ENCODE measurements around the gene DYSF. TPM values are rescaled to one million over a fixed set of nuclear protein-coding genes. Genes with fewer than 3 reads are reported as not detected.

DYSF gene
- total RNA-seq, 1 donor from 2014 or later: 0.12 TPM

GRCh38 chr2:71599646-71600236 lies 146.4 kb downstream of the DYSF start:
- intact Hi-C loops (cut with micrococcal nuclease): no loop called here

- intact Hi-C loops (cut with micrococcal nuclease): no loop called here
Observed at GRCh38 chr2:71600555-71600954, 147.2 kb downstream of the DYSF start.

- intact Hi-C loops (cut with micrococcal nuclease): no loop called here
Observed at GRCh38 chr2:71601136-71602114, 148.1 kb downstream of the DYSF start.

- intact Hi-C loops (cut with micrococcal nuclease): no loop called here
Observed at GRCh38 chr2:71602115-71602495, 148.7 kb downstream of the DYSF start.

- intact Hi-C loops (cut with micrococcal nuclease): no loop called here
Observed at GRCh38 chr2:71602581-71602980, 149.2 kb downstream of the DYSF start.

- intact Hi-C loops (cut with micrococcal nuclease): no loop called here
Observed at GRCh38 chr2:71603311-71603811, 150.0 kb downstream of the DYSF start.

- intact Hi-C loops (cut with micrococcal nuclease): no loop called here
Observed at GRCh38 chr2:71603851-71604725, 150.7 kb downstream of the DYSF start.

GRCh38 chr2:71604726-71605120 lies 151.4 kb downstream of the DYSF start:
- intact Hi-C loops (cut with micrococcal nuclease): no loop called here

GRCh38 chr2:71605173-71605641 lies 151.8 kb downstream of the DYSF start:
- intact Hi-C loops (cut with micrococcal nuclease): no loop called here

- intact Hi-C loops (cut with micrococcal nuclease): no loop called here
Observed at GRCh38 chr2:71605781-71606241, 152.4 kb downstream of the DYSF start.

- intact Hi-C loops (cut with micrococcal nuclease): no loop called here
Observed at GRCh38 chr2:71606244-71606643, 152.9 kb downstream of the DYSF start.

- intact Hi-C loops (cut with micrococcal nuclease): no loop called here
Observed at GRCh38 chr2:71607151-71607889, 154.0 kb downstream of the DYSF start.

- intact Hi-C loops (cut with micrococcal nuclease): no loop called here
Observed at GRCh38 chr2:71608034-71608433, 154.7 kb downstream of the DYSF start.

GRCh38 chr2:71608441-71608840 lies 155.1 kb downstream of the DYSF start:
- intact Hi-C loops (cut with micrococcal nuclease): no loop called here

GRCh38 chr2:71609029-71609428 lies 155.7 kb downstream of the DYSF start:
- intact Hi-C loops (cut with micrococcal nuclease): no loop called here

- intact Hi-C loops (cut with micrococcal nuclease): no loop called here
Observed at GRCh38 chr2:71609441-71609840, 156.1 kb downstream of the DYSF start.

GRCh38 chr2:71609958-71610357 lies 156.6 kb downstream of the DYSF start:
- intact Hi-C loops (cut with micrococcal nuclease): loop anchor here (1.0 to 2.0 kb wide), 2 partner anchors 189 to 540 kb away; no protein-coding TSS in a partner anchor

- intact Hi-C loops (cut with micrococcal nuclease): loop anchor here (1.0 to 2.0 kb wide), 2 partner anchors 188 to 540 kb away; no protein-coding TSS in a partner anchor
Observed at GRCh38 chr2:71610671-71611070, 157.3 kb downstream of the DYSF start.

GRCh38 chr2:71611247-71611646 lies 157.9 kb downstream of the DYSF start:
- intact Hi-C loops (cut with micrococcal nuclease): loop anchor here (2.0 kb wide), 1 partner anchor 188 kb away; no protein-coding TSS in a partner anchor

Measured in T-helper 1 cell treated with Interleukin-12 subunit alpha and Interleukin-12 subunit beta and Interleukin-4 antibody, amounts not matched to agents 30 ng/mL and 1 ng/mL, for 36 hours (primary cell).